Naive thymus-derived CD4-positive, alpha-beta T cell (primary cell): Measurements from ENCODE around the gene FARP2. TPM values are rescaled to one million over a fixed set of nuclear protein-coding genes. Genes with fewer than 3 reads are reported as not detected.
"Not testable (repeated sequence)": the region's sequence is repeated elsewhere in the genome, so short reads cannot be mapped to it uniquely, and the experiment has no call there.

ENCODE experiments used
- ATAC-seq: fragments of 150-1000 bp; cut with Tn5 transposase; 2 replicates; pipeline ENCODE4 v1.10.0; 2021; ENCODE audit warnings: mild to moderate bottlenecking, moderate library complexity
- CTCF ChIA-PET: fragments of 350-600 bp; sonication (Branson Sonifier 250); formaldehyde crosslinking; loops from one replicate; lab custom pipeline; 2021; ENCODE audit warnings: antibody characterized with exemption; lab: Charles Lee
- POLR2A ChIA-PET: fragments of 350-600 bp; sonication (Branson Sonifier 250); formaldehyde crosslinking; loops from one replicate; lab custom pipeline; 2021; ENCODE audit warnings: antibody characterized with exemption, inconsistent platforms; lab: Charles Lee
- DNase-seq, 9 donors: peaks; one replicate each; pipeline versions ENCODE4 v3.0.0 to v3.0.0-alpha.2; 2020 to 2022; ENCODE audit warnings: mixed read lengths in 1 of 9
- H3K27ac ChIP-seq: one replicate; pipeline ENCODE4 v1.7.0; 2013; ENCODE audit warnings: mild to moderate bottlenecking, low read depth, low read length, moderate library complexity
- H3K27me3 ChIP-seq, 2 donors: one replicate each; pipeline ENCODE4 v1.7.0; 2013; ENCODE audit warnings: low read length in 2 of 2, mild to moderate bottlenecking in 2 of 2, moderate library complexity in 2 of 2; ENCODE audit not compliant: control insufficient read depth in 2 of 2, insufficient read depth in 2 of 2
- H3K36me3 ChIP-seq, 3 experiments: 1 replicate in 2 of 3; 2 replicates in 1 of 3; pipeline ENCODE4 v1.7.0; 2013; ENCODE audit warnings: low read length in 3 of 3, mild to moderate bottlenecking in 3 of 3, moderate library complexity in 1 of 3; ENCODE audit not compliant: insufficient read depth in 3 of 3, control insufficient read depth in 2 of 3
- H3K4me1 ChIP-seq, 2 donors: one replicate each; pipeline ENCODE4 v1.7.0; 2013; ENCODE audit warnings: low read length in 2 of 2, mild to moderate bottlenecking in 2 of 2, moderate library complexity in 1 of 2; ENCODE audit not compliant: control insufficient read depth in 2 of 2, insufficient read depth in 2 of 2
- H3K4me3 ChIP-seq: 2 replicates; pipeline ENCODE4 v1.7.0; 2013; ENCODE audit warnings: mild to moderate bottlenecking, low read length
- H3K9me3 ChIP-seq, 3 experiments: 1 replicate in 2 of 3; 2 replicates in 1 of 3; pipeline ENCODE4 v1.7.0; 2013; ENCODE audit warnings: low read length in 3 of 3; ENCODE audit not compliant: control insufficient read depth in 2 of 3
- H3K27ac Mint-ChIP-seq, 9 donors: one replicate each; pipeline ENCODE4 v1.8.0; 2020 to 2022; ENCODE audit warnings: mixed read lengths in 9 of 9, mild to moderate bottlenecking in 8 of 9, moderate library complexity in 5 of 9, inconsistent platforms in 2 of 9
- H3K27me3 Mint-ChIP-seq, 5 donors: one replicate each; pipeline ENCODE4 v1.8.0; 2021 to 2022; ENCODE audit warnings: mixed read lengths in 5 of 5, mild to moderate bottlenecking in 1 of 5
- H3K36me3 Mint-ChIP-seq, 5 donors: one replicate each; pipeline ENCODE4 v1.8.0; 2020 to 2022; ENCODE audit warnings: mixed read lengths in 5 of 5, mild to moderate bottlenecking in 3 of 5, inconsistent platforms in 1 of 5
- H3K4me1 Mint-ChIP-seq, 7 donors: one replicate each; pipeline ENCODE4 v1.8.0; 2020 to 2022; ENCODE audit warnings: mixed read lengths in 7 of 7, mild to moderate bottlenecking in 3 of 7, inconsistent platforms in 1 of 7
- H3K4me3 Mint-ChIP-seq, 10 donors: one replicate each; pipeline ENCODE4 v1.8.0; 2020 to 2022; ENCODE audit warnings: mild to moderate bottlenecking in 10 of 10, mixed read lengths in 10 of 10, moderate library complexity in 6 of 10, inconsistent platforms in 2 of 10
- H3K9me3 Mint-ChIP-seq, 11 donors: one replicate each; pipeline ENCODE4 v1.8.0; 2020 to 2022; ENCODE audit warnings: mixed read lengths in 11 of 11, mild to moderate bottlenecking in 4 of 11, inconsistent platforms in 1 of 11, moderate library complexity in 1 of 11
- intact Hi-C, 2 donors: fragments of 100-400 bp; cut with micrococcal nuclease; formaldehyde crosslinking; loops; one replicate each; pipeline ENCODE4 v1.15.1; 2023
- polyA plus RNA-seq, 2 donors: library from polyadenylated mRNA; unstranded; fragments of 300-500 nt; fragmentation: Illumina TruSeq; gene quantifications; one replicate each; pipeline ENCODE4 v1.2.3, GENCODE V29; 2021
- total RNA-seq, 6 experiments: library from RNA in 5 of 6; stranded (reverse) in 5 of 6; gene quantifications; 1 replicate in 5 of 6; 2 replicates in 1 of 6; pipeline ENCODE4 v1.2.3 and lab custom pipeline; 2021 to 2026

The FARP2 gene
- total and polyA plus RNA-seq, 7 experiments from 2014 or later, result 6.2 to 31.0 (median 19.5) TPM

DNA sequence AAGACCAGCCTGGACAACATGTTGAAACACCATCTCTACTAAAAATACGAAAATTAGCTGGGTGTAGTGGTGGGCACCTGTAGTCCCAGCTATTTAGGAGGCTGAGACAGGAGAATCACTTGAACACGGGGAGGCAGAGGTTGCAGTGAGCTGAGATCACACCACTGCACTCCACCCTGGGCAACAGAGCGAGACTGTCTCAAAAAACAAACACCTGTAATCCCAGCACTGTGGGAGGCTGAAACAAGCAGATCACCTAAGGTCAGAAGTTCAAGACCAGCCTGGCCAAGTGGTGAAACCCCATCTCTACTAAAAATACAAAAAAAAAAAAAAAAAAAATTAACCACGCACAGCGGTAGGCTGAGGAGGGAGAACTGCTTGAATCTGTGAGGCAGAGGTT is 65.9 kb downstream of the FARP2 start:
- H3K36me3 Mint-ChIP-seq, result peaks cover 16 to 67% (median 50%) of the 10 kb centered on the region in 5 donors
- H3K27me3 ChIP-seq, H3K27me3 Mint-ChIP-seq, POLR2A ChIA-PET, DNase-seq, CTCF ChIA-PET, H3K4me1 Mint-ChIP-seq, H3K4me1 ChIP-seq, intact Hi-C loops, H3K27ac Mint-ChIP-seq, ATAC-seq, H3K27ac ChIP-seq, H3K4me3 Mint-ChIP-seq, H3K4me3 ChIP-seq: not testable (repeated sequence)
- H3K9me3 ChIP-seq, result peaks cover 0 to 14% (median 0%) of the 10 kb centered on the region in 3 experiments
- H3K36me3 ChIP-seq, result peaks cover 0 to 11% (median 0%) of the 10 kb centered on the region in 3 experiments
- H3K9me3 Mint-ChIP-seq, result peaks cover 12 to 37% (median 22%) of the 10 kb centered on the region in 11 donors

- POLR2A ChIA-PET, result no interaction called here
Observed at GRCh38 chr2:241422350-241422749, 66.3 kb downstream of the FARP2 start.

GRCh38 chr2:241423489-241423888 is 67.4 kb downstream of the FARP2 start:
- DNase-seq, H3K27ac ChIP-seq, H3K27ac Mint-ChIP-seq, POLR2A ChIA-PET, ATAC-seq, H3K4me1 Mint-ChIP-seq, H3K27me3 ChIP-seq, H3K4me3 Mint-ChIP-seq, H3K27me3 Mint-ChIP-seq, H3K4me3 ChIP-seq, H3K4me1 ChIP-seq, intact Hi-C loops, CTCF ChIA-PET: not testable (repeated sequence)
- Mint-ChIP-seq H3K9me3 (peaks cover 12 to 37% (median 22%) of the 10 kb centered on the region in 11 donors), H3K36me3 (peaks cover 16 to 61% (median 41%) of the 10 kb centered on the region in 5 donors)
- Histone ChIP-seq H3K9me3 (peaks cover 0 to 14% (median 0%) of the 10 kb centered on the region in 3 experiments), H3K36me3 (peaks cover 0 to 11% (median 0%) of the 10 kb centered on the region in 3 experiments)

More at GRCh38 chr2:241422350-241422749, 66.3 kb downstream of the FARP2 start:
- peaks cover 0 to 11% (median 0%) of the 10 kb centered on the region in 3 experiments for H3K36me3 ChIP-seq
- H3K4me1 Mint-ChIP-seq, result no peaks in the 10 kb centered on the region
- no peak overlapping the region for H3K4me3 ChIP-seq
- CTCF ChIA-PET, result no interaction called here
- H3K9me3 ChIP-seq, result peaks cover 0 to 14% (median 0%) of the 10 kb centered on the region in 3 experiments
- ATAC-seq (no peak), DNase-seq (no peak)
- no peak overlapping the region for H3K27ac Mint-ChIP-seq
- H3K27me3 Mint-ChIP-seq, result no peaks in the 10 kb centered on the region
- no peak overlapping the region for H3K4me3 Mint-ChIP-seq
- intact Hi-C loops, result no loop called here
- no peak overlapping the region for H3K27ac ChIP-seq
- peaks cover 16 to 67% (median 50%) of the 10 kb centered on the region in 5 donors for H3K36me3 Mint-ChIP-seq
- H3K4me1 ChIP-seq, result no peaks in the 10 kb centered on the region
- peaks cover 12 to 37% (median 22%) of the 10 kb centered on the region in 11 donors for H3K9me3 Mint-ChIP-seq
- no peaks in the 10 kb centered on the region for H3K27me3 ChIP-seq

GRCh38 chr2:241425368-241425767 is 69.3 kb downstream of the FARP2 start:
- peaks cover 0 to 8% (median 0%) of the 10 kb centered on the region in 3 experiments for H3K36me3 ChIP-seq
- intact Hi-C loops, result no loop called here
- no peaks in the 10 kb centered on the region for H3K27me3 Mint-ChIP-seq
- no peaks in the 10 kb centered on the region for H3K27me3 ChIP-seq
- H3K9me3 Mint-ChIP-seq, result peaks cover 12 to 36% (median 22%) of the 10 kb centered on the region in 11 donors
- H3K27ac ChIP-seq, result no peak overlapping the region
- CTCF ChIA-PET, result interaction anchor here (0.6 kb wide), 1 partner anchor 26 kb away, joined by 4 read pairs; no protein-coding TSS in a partner anchor
- H3K27ac Mint-ChIP-seq, result no peak overlapping the region
- no peaks in the 10 kb centered on the region for H3K4me1 ChIP-seq
- H3K4me3 ChIP-seq, result no peak overlapping the region
- H3K36me3 Mint-ChIP-seq, result peaks cover 16 to 62% (median 40%) of the 10 kb centered on the region in 5 donors
- H3K4me3 Mint-ChIP-seq, result no peak overlapping the region
- ATAC-seq (no peak), DNase-seq (no peak)
- H3K9me3 ChIP-seq, result peaks cover 0 to 14% (median 0%) of the 10 kb centered on the region in 3 experiments
- POLR2A ChIA-PET, result interaction anchor here (0.6 to 0.7 kb wide), 3 partner anchors 13 to 273 kb away, joined by 3 to 5 read pairs (median 4); no protein-coding TSS in a partner anchor
- H3K4me1 Mint-ChIP-seq, result no peaks in the 10 kb centered on the region

GRCh38 chr2:241430178-241430577 is 74.1 kb downstream of the FARP2 start:
- peaks cover 2 to 50% (median 34%) of the 10 kb centered on the region in 5 donors for H3K36me3 Mint-ChIP-seq
- H3K27ac ChIP-seq, result no peak overlapping the region
- H3K27me3 Mint-ChIP-seq, result no peaks in the 10 kb centered on the region
- ChIA-PET POLR2A (no interaction called here), CTCF (no interaction called here)
- no peak overlapping the region for H3K4me3 Mint-ChIP-seq
- no peaks in the 10 kb centered on the region for H3K27me3 ChIP-seq
- peaks cover 0 to 9% (median 0%) of the 10 kb centered on the region in 3 experiments for H3K36me3 ChIP-seq
- H3K9me3 Mint-ChIP-seq, result peaks cover 0 to 1% (median 0%) of the 10 kb centered on the region in 11 donors
- no peaks in the 10 kb centered on the region for H3K4me1 ChIP-seq
- H3K9me3 ChIP-seq, result no peaks in the 10 kb centered on the region
- H3K4me1 Mint-ChIP-seq, result no peaks in the 10 kb centered on the region
- intact Hi-C loops, result no loop called here
- no peak for ATAC-seq
- no peak overlapping the region for H3K4me3 ChIP-seq
- DNase-seq, result no peak
- no peak overlapping the region for H3K27ac Mint-ChIP-seq

- ChIA-PET POLR2A (no interaction called here), CTCF (interaction anchor here (0.7 kb wide), 1 partner anchor 606 kb away, joined by 4 read pairs; no protein-coding TSS in a partner anchor)
- no peaks in the 10 kb centered on the region for H3K9me3 Mint-ChIP-seq
- H3K27me3 ChIP-seq, result no peaks in the 10 kb centered on the region
- H3K4me1 Mint-ChIP-seq, result no peaks in the 10 kb centered on the region
- H3K4me3 ChIP-seq, result no peak overlapping the region
- DNase-seq (no peak), ATAC-seq (no peak)
- peaks cover 0 to 55% (median 50%) of the 10 kb centered on the region in 5 donors for H3K36me3 Mint-ChIP-seq
- no peaks in the 10 kb centered on the region for H3K4me1 ChIP-seq
- no peak overlapping the region for H3K27ac Mint-ChIP-seq
- peaks cover 0 to 9% (median 0%) of the 10 kb centered on the region in 3 experiments for H3K36me3 ChIP-seq
- H3K27ac ChIP-seq, result no peak overlapping the region
- no peaks in the 10 kb centered on the region for H3K9me3 ChIP-seq
- H3K27me3 Mint-ChIP-seq, result peaks cover 0 to 1% (median 0%) of the 10 kb centered on the region in 5 donors
- no peak overlapping the region for H3K4me3 Mint-ChIP-seq
- intact Hi-C loops, result no loop called here
Observed at GRCh38 chr2:241432824-241433448, 76.9 kb downstream of the FARP2 start.
